ENCODE data around the gene DIAPH3.

DNA sequence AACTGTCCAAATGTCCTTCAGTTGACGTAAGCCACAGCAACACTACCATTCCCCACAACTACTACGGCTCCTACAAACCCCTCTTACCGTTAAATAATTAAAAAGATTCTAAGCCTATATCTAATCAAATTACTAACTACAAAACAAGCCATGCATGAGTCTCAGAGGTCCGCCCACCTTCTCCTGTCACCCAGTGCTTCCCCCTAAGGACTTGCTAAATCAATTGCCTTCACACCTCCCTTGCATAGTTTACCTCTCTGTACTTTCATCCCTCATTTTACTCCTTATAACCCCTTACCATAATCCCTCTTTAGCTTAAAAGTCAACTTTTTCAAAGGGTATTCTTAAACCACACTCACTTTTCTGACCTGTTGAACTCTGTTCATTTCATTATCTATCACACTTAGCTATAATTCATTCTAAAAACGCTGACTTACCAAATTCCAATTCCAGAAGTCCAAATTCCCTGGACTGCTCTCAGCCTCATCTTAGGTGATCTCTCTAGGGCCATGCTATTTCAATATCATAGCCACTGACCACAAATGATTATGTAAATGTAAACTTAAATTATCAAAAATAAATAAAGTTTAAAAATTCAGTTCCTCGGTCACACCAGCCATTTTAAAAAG is 187.8 kb downstream of the DIAPH3 start:
- TF ChIP-seq, protein P1, sequence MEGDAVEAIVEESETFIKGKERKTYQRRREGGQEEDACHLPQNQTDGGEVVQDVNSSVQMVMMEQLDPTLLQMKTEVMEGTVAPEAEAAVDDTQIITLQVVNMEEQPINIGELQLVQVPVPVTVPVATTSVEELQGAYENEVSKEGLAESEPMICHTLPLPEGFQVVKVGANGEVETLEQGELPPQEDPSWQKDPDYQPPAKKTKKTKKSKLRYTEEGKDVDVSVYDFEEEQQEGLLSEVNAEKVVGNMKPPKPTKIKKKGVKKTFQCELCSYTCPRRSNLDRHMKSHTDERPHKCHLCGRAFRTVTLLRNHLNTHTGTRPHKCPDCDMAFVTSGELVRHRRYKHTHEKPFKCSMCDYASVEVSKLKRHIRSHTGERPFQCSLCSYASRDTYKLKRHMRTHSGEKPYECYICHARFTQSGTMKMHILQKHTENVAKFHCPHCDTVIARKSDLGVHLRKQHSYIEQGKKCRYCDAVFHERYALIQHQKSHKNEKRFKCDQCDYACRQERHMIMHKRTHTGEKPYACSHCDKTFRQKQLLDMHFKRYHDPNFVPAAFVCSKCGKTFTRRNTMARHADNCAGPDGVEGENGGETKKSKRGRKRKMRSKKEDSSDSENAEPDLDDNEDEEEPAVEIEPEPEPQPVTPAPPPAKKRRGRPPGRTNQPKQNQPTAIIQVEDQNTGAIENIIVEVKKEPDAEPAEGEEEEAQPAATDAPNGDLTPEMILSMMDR (IDR thresholded peaks at IDR 0.05; ENCODE audit: low read depth, low read length) = no peak
- TF ChIP-seq EZH2phosphoT487 (IDR thresholded peaks at IDR 0.05; ENCODE audit: low read depth) = no peak

Measured in OCI-LY3 (cell line).